Upper lobe of right lung (tissue), 1 donor: Measurements from ENCODE around the gene HOXA7. TPM values are rescaled to one million over a fixed set of nuclear protein-coding genes. Genes with fewer than 3 reads are reported as not detected.

Experiments
- ATAC-seq: fragments of 200-7000 bp; cut with Tn5 transposase; one replicate; pipeline ENCODE4 v1.9.1; 2020; ENCODE audit warnings: mild to moderate bottlenecking, moderate library complexity
- DNase-seq: peaks from one replicate; pipeline ENCODE4 v3.0.0-alpha.2; 2020
- H3K27ac ChIP-seq: fragments of 200-600 bp; one replicate; pipeline ENCODE4 v1.8.0; 2022
- H3K27me3 ChIP-seq: fragments of 200-600 bp; one replicate; pipeline ENCODE4 v1.8.0; 2022; ENCODE audit warnings: mild to moderate bottlenecking
- H3K36me3 ChIP-seq: fragments of 200-600 bp; one replicate; pipeline ENCODE4 v1.8.0; 2022
- H3K4me1 ChIP-seq: fragments of 200-600 bp; one replicate; pipeline ENCODE4 v1.8.0; 2022
- H3K4me3 ChIP-seq: fragments of 200-600 bp; one replicate; pipeline ENCODE4 v1.8.0; 2022; ENCODE audit warnings: mild to moderate bottlenecking
- H3K9me3 ChIP-seq: fragments of 200-600 bp; one replicate; pipeline ENCODE4 v1.8.0; 2022
- CTCF ChIP-seq: fragments of 200-600 bp; IDR thresholded peaks from one replicate; pipeline ENCODE4 v1.8.0; 2022; ENCODE audit warnings: antibody characterized with exemption
- intact Hi-C: fragments of 100-400 bp; cut with DNase I; formaldehyde crosslinking; loops from one replicate; pipeline ENCODE4 v1.11.0; 2022
- microRNA-seq: library from miRNA; unstranded; fragments of <30 nt; microRNA quantifications from one replicate; pipeline ENCODE4 v1.2.0, GENCODE V29; 2020; ENCODE audit warnings: borderline microRNAs expressed
- total RNA-seq: library from RNA; stranded (reverse); fragmentation: NEBNext Ultra II Directional; extraction: Animal tissue kit (Norgen Biotek cat#: 25700); gene quantifications from one replicate; pipeline ENCODE4 v1.2.1, GENCODE V29; 2021
- donor health status: DM: no; HTN: yes; CAD: no; lungs with severe emphysema.

HOXA7 gene
- total RNA-seq, 1 donor from 2014 or later, result 2.9 TPM

GRCh38 chr7:27105301-27106031, 51.0 kb downstream of the HOXA7 start:
- H3K27me3 ChIP-seq, result peaks cover 26% of the 10 kb centered on the region
- H3K36me3 ChIP-seq, result no peaks in the 10 kb centered on the region
- peaks cover 21% of the 10 kb centered on the region for H3K4me1 ChIP-seq
- peak overlapping the region; percentile 46 for H3K4me3 ChIP-seq
- no peaks in the 10 kb centered on the region for H3K9me3 ChIP-seq
- no peak for ATAC-seq
- no peak for DNase-seq
- H3K27ac ChIP-seq, result peak overlapping the region; percentile 91
- TF ChIP-seq CTCF, result no peak
- intact Hi-C loops, result loop anchor here (10.0 kb wide), 1 partner anchor 251 kb away; no protein-coding TSS in a partner anchor

DNA sequence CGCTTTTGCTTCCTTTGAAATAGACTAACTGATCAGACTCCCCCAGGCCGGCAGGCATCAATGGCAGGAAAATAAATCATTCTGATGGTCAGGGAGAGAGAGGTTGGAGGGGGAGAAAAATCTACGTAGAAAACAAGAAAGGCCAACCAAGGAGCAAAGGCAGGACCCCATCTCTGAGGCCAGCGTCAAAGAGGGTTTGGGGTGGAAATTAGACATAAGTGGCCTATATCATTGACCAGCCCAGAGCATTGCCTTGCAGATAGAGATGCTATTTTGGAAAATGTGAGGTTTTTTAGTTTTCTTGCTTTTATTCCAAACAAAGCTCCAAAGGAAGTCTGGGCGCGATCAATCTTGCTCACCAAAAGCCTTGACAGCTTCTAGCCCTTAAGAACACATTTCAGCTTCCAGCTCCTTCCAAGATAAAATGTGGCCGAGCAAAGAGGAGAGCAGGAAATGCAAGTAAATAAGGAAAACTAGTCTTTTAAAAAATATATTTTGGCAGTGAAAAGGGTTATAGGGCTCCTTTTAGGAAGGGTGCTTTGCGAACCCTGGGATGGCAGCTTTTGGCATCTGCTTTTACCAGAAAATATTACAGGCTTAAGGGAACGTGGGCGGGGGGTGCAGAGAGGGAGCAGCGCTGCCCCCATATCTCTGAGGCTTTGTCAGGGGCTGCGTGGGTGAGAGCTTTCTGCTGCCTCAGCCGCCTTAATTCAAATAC, 52.0 kb downstream of the HOXA7 start:
- no peak for DNase-seq
- H3K9me3 ChIP-seq, result no peaks in the 10 kb centered on the region
- ATAC-seq, result no peak
- peak overlapping the region; percentile 91 for H3K4me3 ChIP-seq
- TF ChIP-seq CTCF, result no peak
- intact Hi-C loops, result loop anchor here (10.0 kb wide), 1 partner anchor 250 kb away; no protein-coding TSS in a partner anchor
- H3K27me3 ChIP-seq, result peaks cover 26% of the 10 kb centered on the region
- peaks cover 26% of the 10 kb centered on the region for H3K4me1 ChIP-seq
- H3K36me3 ChIP-seq, result no peaks in the 10 kb centered on the region
- H3K27ac ChIP-seq, result peak overlapping the region; percentile 91

Small RNA genes lying within 50 kb of the gene (microRNA-seq; reads per million reads assigned to microRNA genes)
- gene MIR196B, result 41.3 reads per million, percentile 54 among the genes with 10 or more reads in this experiment

Other genes with a start within 250 kb of the HOXA7 start
- 0.75 TPM for gene HOXA1, start 60.7 kb downstream of the HOXA7 start, total RNA-seq
- gene HOXA2, start 54.0 kb downstream of the HOXA7 start, total RNA-seq, result 2.1 TPM
- gene HOXA4, start 25.9 kb downstream of the HOXA7 start, total RNA-seq, result 7.1 TPM
- gene HOXA5, start 13.0 kb downstream of the HOXA7 start, total RNA-seq, result 16.0 TPM
- 6.5 TPM for gene HOXA6, start 8.9 kb downstream of the HOXA7 start, total RNA-seq
- 8.7 TPM for gene HOXA3, start 4.1 kb downstream of the HOXA7 start, total RNA-seq
- gene HOXA9, start 8.9 kb upstream of the HOXA7 start, total RNA-seq, result 1.2 TPM
- gene HOXA10, start 17.6 kb upstream of the HOXA7 start, total RNA-seq, result 0.38 TPM
- gene HOXA11, start 28.6 kb upstream of the HOXA7 start, total RNA-seq, result not detected
- not detected for gene HOXA13, start 43.4 kb upstream of the HOXA7 start, total RNA-seq
- not detected for gene EVX1, start 86.1 kb upstream of the HOXA7 start, total RNA-seq